Measurements from ENCODE around the gene DZIP1L. TPM values are rescaled to one million over a fixed set of nuclear protein-coding genes. Genes with fewer than 3 reads are reported as not detected.

The DZIP1L gene
- total RNA-seq, 2 donors from 2014 or later, result 10.2 to 18.7 TPM

GRCh38 chr3:138046085-138046484, 69.3 kb downstream of the DZIP1L start:
- H3K36me3 ChIP-seq, result no peaks in the 10 kb centered on the region
- intact Hi-C loops (cut with DNase I), result no loop called here
- no peaks in the 10 kb centered on the region for H3K4me1 ChIP-seq (replicated peaks)
- H3K27me3 ChIP-seq (replicated peaks; ENCODE audit: insufficient read depth), result no peaks in the 10 kb centered on the region
- H3K4me3 ChIP-seq, result no peak overlapping the region
- 89% methylated on average over 3 of the region's 3 CpGs for WGBS
- H3K9me3 ChIP-seq, result no peaks in the 10 kb centered on the region
- H3K27ac ChIP-seq, result no peak overlapping the region
- no peak for TF ChIP-seq POLR2A (IDR thresholded peaks at IDR 0.05)
- DNase-seq (ENCODE audit: low spot score), result no peak

DNA sequence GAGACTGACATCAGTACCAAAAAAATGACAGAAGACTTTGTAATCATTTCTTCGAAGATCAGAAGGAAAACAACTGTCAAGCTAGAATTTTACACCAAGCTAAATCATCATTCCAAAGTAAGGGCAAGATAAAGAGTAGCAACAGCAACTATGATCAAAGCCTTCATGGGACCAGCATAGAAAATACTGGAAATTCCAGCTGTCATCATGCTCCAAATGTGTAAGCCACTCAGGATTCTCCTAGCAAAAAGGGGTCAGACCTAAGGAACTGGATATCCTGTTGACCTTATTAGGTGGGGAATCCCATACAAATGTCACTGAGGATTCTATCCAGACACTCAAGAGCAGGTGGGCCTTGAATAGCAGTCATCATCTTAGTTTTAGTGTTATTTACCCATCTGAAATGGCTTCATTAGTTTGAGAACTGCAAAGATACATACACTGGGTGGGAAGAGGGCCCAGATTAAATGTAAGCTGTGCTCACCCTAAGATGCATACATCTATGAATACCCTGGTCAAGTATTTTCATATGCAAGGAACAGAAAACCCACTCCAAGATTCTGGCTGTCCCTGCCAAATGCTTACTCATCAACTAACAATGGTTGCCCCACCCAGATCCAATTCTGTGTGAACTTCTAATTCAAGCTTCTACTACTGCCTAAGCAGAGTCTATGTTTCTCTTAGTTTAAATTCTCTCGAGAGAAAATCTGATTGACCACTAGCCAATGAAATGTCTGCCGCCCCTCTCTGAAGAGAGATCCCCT, 72.0 kb downstream of the DZIP1L start:
- intact Hi-C loops (cut with DNase I), result no loop called here
- Histone ChIP-seq H3K27ac (no peak overlapping the region), H3K4me1 (replicated peaks) (no peaks in the 10 kb centered on the region), H3K36me3 (no peaks in the 10 kb centered on the region), H3K4me3 (no peak overlapping the region), H3K27me3 (replicated peaks; ENCODE audit: insufficient read depth) (no peaks in the 10 kb centered on the region), H3K9me3 (no peaks in the 10 kb centered on the region)
- TF ChIP-seq POLR2A (IDR thresholded peaks at IDR 0.05), result no peak
- TF ChIP-seq, protein P1, sequence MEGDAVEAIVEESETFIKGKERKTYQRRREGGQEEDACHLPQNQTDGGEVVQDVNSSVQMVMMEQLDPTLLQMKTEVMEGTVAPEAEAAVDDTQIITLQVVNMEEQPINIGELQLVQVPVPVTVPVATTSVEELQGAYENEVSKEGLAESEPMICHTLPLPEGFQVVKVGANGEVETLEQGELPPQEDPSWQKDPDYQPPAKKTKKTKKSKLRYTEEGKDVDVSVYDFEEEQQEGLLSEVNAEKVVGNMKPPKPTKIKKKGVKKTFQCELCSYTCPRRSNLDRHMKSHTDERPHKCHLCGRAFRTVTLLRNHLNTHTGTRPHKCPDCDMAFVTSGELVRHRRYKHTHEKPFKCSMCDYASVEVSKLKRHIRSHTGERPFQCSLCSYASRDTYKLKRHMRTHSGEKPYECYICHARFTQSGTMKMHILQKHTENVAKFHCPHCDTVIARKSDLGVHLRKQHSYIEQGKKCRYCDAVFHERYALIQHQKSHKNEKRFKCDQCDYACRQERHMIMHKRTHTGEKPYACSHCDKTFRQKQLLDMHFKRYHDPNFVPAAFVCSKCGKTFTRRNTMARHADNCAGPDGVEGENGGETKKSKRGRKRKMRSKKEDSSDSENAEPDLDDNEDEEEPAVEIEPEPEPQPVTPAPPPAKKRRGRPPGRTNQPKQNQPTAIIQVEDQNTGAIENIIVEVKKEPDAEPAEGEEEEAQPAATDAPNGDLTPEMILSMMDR (IDR thresholded peaks at IDR 0.05), result no peak
- no peak for TF ChIP-seq POLR2AphosphoS5 (IDR thresholded peaks at IDR 0.05)
- no peak for DNase-seq (ENCODE audit: low spot score)
- 78% methylated on average over 3 of the region's 3 CpGs for WGBS

DNA sequence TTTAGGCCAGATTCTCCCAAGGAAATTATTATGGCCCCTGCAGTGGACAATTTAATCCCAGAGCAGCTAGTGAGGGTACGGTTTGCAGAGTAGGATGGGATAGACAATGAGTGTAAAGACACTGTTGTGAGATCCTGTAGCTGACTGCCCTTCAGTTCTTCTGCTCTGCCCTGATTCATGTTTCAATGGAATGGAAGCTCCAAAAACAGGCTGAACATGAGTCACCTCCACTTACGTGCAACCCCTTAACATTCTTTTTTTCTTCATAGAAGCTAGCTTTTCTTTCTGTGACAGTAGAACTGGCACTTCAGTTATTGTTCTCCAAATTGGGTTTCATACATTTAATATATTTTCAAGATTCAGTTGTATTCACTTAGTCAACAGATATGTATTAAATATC, 73.4 kb downstream of the DZIP1L start:
- no peaks in the 10 kb centered on the region for H3K27me3 ChIP-seq (replicated peaks; ENCODE audit: insufficient read depth)
- DNase-seq (ENCODE audit: low spot score), result no peak
- TF ChIP-seq, protein P1 (IDR thresholded peaks at IDR 0.05), result no peak
- TF ChIP-seq POLR2A (IDR thresholded peaks at IDR 0.05) (no peak), POLR2AphosphoS5 (IDR thresholded peaks at IDR 0.05) (no peak)
- H3K36me3 ChIP-seq, result no peaks in the 10 kb centered on the region
- no peak overlapping the region for H3K27ac ChIP-seq
- 84% methylated on average over 2 of the region's 2 CpGs for WGBS
- no peak overlapping the region for H3K4me3 ChIP-seq
- no peaks in the 10 kb centered on the region for H3K9me3 ChIP-seq
- no peaks in the 10 kb centered on the region for H3K4me1 ChIP-seq (replicated peaks)
- intact Hi-C loops (cut with DNase I), result no loop called here

GRCh38 chr3:138038725-138039462, 76.5 kb downstream of the DZIP1L start:
- Histone ChIP-seq H3K36me3 (no peaks in the 10 kb centered on the region), H3K27ac (no peak overlapping the region), H3K9me3 (no peaks in the 10 kb centered on the region), H3K27me3 (replicated peaks; ENCODE audit: insufficient read depth) (no peaks in the 10 kb centered on the region), H3K4me3 (no peak overlapping the region), H3K4me1 (replicated peaks) (no peaks in the 10 kb centered on the region)
- TF ChIP-seq POLR2A (IDR thresholded peaks at IDR 0.05), result no peak
- no peak for TF ChIP-seq POLR2AphosphoS5 (IDR thresholded peaks at IDR 0.05)
- TF ChIP-seq, protein P1 (IDR thresholded peaks at IDR 0.05), result no peak
- 83% methylated on average over 4 of the region's 4 CpGs for WGBS
- intact Hi-C loops (cut with DNase I), result no loop called here
- no peak for DNase-seq (ENCODE audit: low spot score)

- Histone ChIP-seq H3K36me3 (no peaks in the 10 kb centered on the region), H3K4me1 (replicated peaks) (no peaks in the 10 kb centered on the region), H3K27ac (no peak overlapping the region), H3K27me3 (replicated peaks; ENCODE audit: insufficient read depth) (no peaks in the 10 kb centered on the region), H3K9me3 (no peaks in the 10 kb centered on the region), H3K4me3 (no peak overlapping the region)
- DNase-seq (ENCODE audit: low spot score), result no peak
- intact Hi-C loops (cut with DNase I), result no loop called here
- WGBS, result 48% methylated on average over 3 of the region's 3 CpGs
- no peak for TF ChIP-seq POLR2A (IDR thresholded peaks at IDR 0.05)
- TF ChIP-seq POLR2AphosphoS5 (IDR thresholded peaks at IDR 0.05), result no peak
- TF ChIP-seq, protein P1 (IDR thresholded peaks at IDR 0.05), result no peak
Measured at GRCh38 chr3:138036572-138036971, 78.8 kb downstream of the DZIP1L start.

Measured in prostate gland (tissue), 2 donors.